Panc1 (cell line): Measurements from ENCODE around the gene CCBE1.

Experiments
- CTCF ChIP-seq: fragments of 450-650 bp; IDR thresholded peaks from 2 replicates; pipeline ENCODE4 v1.5.1; 2017; ENCODE audit warnings: mild to moderate bottlenecking
- POLR2AphosphoS5 ChIP-seq: IDR thresholded peaks from 2 replicates; pipeline ENCODE4 v1.6.1; 2012; ENCODE audit warnings: mild to moderate bottlenecking, low read depth, low read length, moderate library complexity
- REST ChIP-seq, 2 experiments: IDR thresholded peaks; 2 replicates each; pipeline ENCODE4 v1.6.1; 2011 to 2012; ENCODE audit warnings: low read depth in 2 of 2, control low read depth in 1 of 2, low read length in 1 of 2, mild to moderate bottlenecking in 1 of 2, moderate library complexity in 1 of 2; ENCODE audit not compliant: insufficient read depth in 1 of 2

- TF ChIP-seq REST (IDR thresholded peaks at IDR 0.05; ENCODE audit: insufficient read depth in 1 of 2, low read depth in 2 of 2, low read length in 1 of 2) (no peak), CTCF (no peak), POLR2AphosphoS5 (no peak)
These were observed 121.2 kb downstream of the CCBE1 start for GRCh38 chr18:59575995-59576394.
